Superior temporal gyrus (tissue), 1 donor: ENCODE measurements around the gene FBXW5.
A peak's percentile ranks its signal among the peaks of the same experiment; 100 is the strongest.

Source experiments
- DNase-seq: peaks from one replicate; pipeline ENCODE4 v3.0.0-alpha.2; 2016; ENCODE audit errors: extremely low spot score

The FBXW5 gene

GRCh38 chr9:136934277-136934676 lies 10.3 kb downstream of the FBXW5 start:
- no peak for DNase-seq

- DNase-seq = no peak
Observed at GRCh38 chr9:136931611-136932130, 12.9 kb downstream of the FBXW5 start.

GRCh38 chr9:136930014-136930413 lies 14.5 kb downstream of the FBXW5 start:
- DNase-seq = no peak

- DNase-seq = peak; percentile 49
Observed at GRCh38 chr9:136928591-136928990, 15.9 kb downstream of the FBXW5 start.

- DNase-seq = peak; percentile 55
Observed at GRCh38 chr9:136927343-136928271, 16.9 kb downstream of the FBXW5 start.

- no peak for DNase-seq
Observed at GRCh38 chr9:136926749-136927148, 17.8 kb downstream of the FBXW5 start.

- DNase-seq = no peak
Observed at GRCh38 chr9:136926154-136926704, 18.3 kb downstream of the FBXW5 start.

GRCh38 chr9:136925414-136926153 lies 19.0 kb downstream of the FBXW5 start:
- DNase-seq = no peak

GRCh38 chr9:136923881-136924280 lies 20.7 kb downstream of the FBXW5 start:
- DNase-seq = no peak

- DNase-seq = no peak
Observed at GRCh38 chr9:136922540-136922939, 22.0 kb downstream of the FBXW5 start.

- DNase-seq = no peak
Observed at GRCh38 chr9:136921718-136922117, 22.8 kb downstream of the FBXW5 start.

GRCh38 chr9:136921307-136921706 lies 23.2 kb downstream of the FBXW5 start:
- DNase-seq = no peak

- no peak for DNase-seq
Observed at GRCh38 chr9:136920734-136921231, 23.8 kb downstream of the FBXW5 start.

GRCh38 chr9:136920069-136920468 lies 24.5 kb downstream of the FBXW5 start:
- no peak for DNase-seq

- DNase-seq = no peak
Observed at GRCh38 chr9:136917902-136918301, 26.6 kb downstream of the FBXW5 start.

GRCh38 chr9:136916330-136917184 lies 28.0 kb downstream of the FBXW5 start:
- no peak for DNase-seq

GRCh38 chr9:136915632-136916329 lies 28.8 kb downstream of the FBXW5 start:
- no peak for DNase-seq

GRCh38 chr9:136913701-136914438 lies 30.7 kb downstream of the FBXW5 start:
- DNase-seq = no peak

GRCh38 chr9:136910901-136911245 lies 33.7 kb downstream of the FBXW5 start:
- no peak for DNase-seq
